Keratinocyte (primary cell): ENCODE measurements around the gene RSAD1. TPM values are rescaled to one million over a fixed set of nuclear protein-coding genes. Genes with fewer than 3 reads are reported as not detected.

ENCODE experiments used
- DNase-seq: peaks from one replicate; pipeline ENCODE4 v3.0.0-alpha.2; 2011; ENCODE audit warnings: low read depth, missing footprints, low spot score
- FAIRE-seq: peaks from 2 replicates; lab custom pipeline; 2011; peaks lifted over from hg19 to GRCh38; lab: Jason Lieb, UNC
- H2AFZ ChIP-seq: 2 replicates; pipeline ENCODE4 v1.6.0; 2012; ENCODE audit warnings: low read length, control low read depth, inconsistent platforms; ENCODE audit not compliant: control insufficient read depth
- H3K27ac ChIP-seq: 2 replicates; pipeline ENCODE4 v1.5.1; 2011; ENCODE audit warnings: low read length; ENCODE audit not compliant: control insufficient read depth, insufficient read depth
- H3K27me3 ChIP-seq: 3 replicates; pipeline ENCODE4 v1.6.0; 2011; ENCODE audit warnings: low read length; ENCODE audit not compliant: control insufficient read depth, insufficient read depth; ENCODE audit errors: extremely low read depth
- H3K36me3 ChIP-seq, 2 experiments: 2 replicates in 1 of 2; 3 replicates in 1 of 2; pipeline ENCODE4 v1.5.1; 2011; ENCODE audit warnings: low read length in 2 of 2, mild to moderate bottlenecking in 1 of 2; ENCODE audit not compliant: control insufficient read depth in 2 of 2, insufficient read depth in 2 of 2; ENCODE audit errors: extremely low read depth in 1 of 2
- H3K4me1 ChIP-seq: 3 replicates; pipeline ENCODE4 v1.5.1; 2011; ENCODE audit warnings: low read length; ENCODE audit not compliant: control insufficient read depth, insufficient read depth; ENCODE audit errors: extremely low read depth
- H3K4me2 ChIP-seq: 3 replicates; pipeline ENCODE4 v1.6.0; 2011; ENCODE audit warnings: low read depth, low read length; ENCODE audit not compliant: control insufficient read depth, insufficient read depth; ENCODE audit errors: extremely low read depth
- H3K4me3 ChIP-seq, 3 experiments: fragments of 200-600 bp in 1 of 3; sonication (generic) in 1 of 3; 2 replicates in 2 of 3; 3 replicates in 1 of 3; pipeline ENCODE4 v1.5.1; 2011 to 2016; ENCODE audit warnings: low read length in 3 of 3, mild to moderate bottlenecking in 3 of 3, control low read depth in 2 of 3, inconsistent platforms in 1 of 3, low read depth in 1 of 3, mixed read lengths in 1 of 3, mixed run types in 1 of 3, moderate library complexity in 1 of 3; ENCODE audit not compliant: control insufficient read depth in 2 of 3, insufficient read depth in 2 of 3; ENCODE audit errors: extremely low read depth in 1 of 3
- H3K79me2 ChIP-seq: 2 replicates; pipeline ENCODE4 v1.6.0; 2012; ENCODE audit warnings: low read length; ENCODE audit not compliant: control insufficient read depth, insufficient read depth
- H3K9ac ChIP-seq: 3 replicates; pipeline ENCODE4 v1.6.0; 2011; ENCODE audit warnings: low read length; ENCODE audit not compliant: control insufficient read depth, insufficient read depth; ENCODE audit errors: extremely low read depth
- H3K9me1 ChIP-seq: 3 replicates; pipeline ENCODE4 v1.6.0; 2011; ENCODE audit warnings: low read length; ENCODE audit not compliant: control insufficient read depth, insufficient read depth; ENCODE audit errors: extremely low read depth
- H3K9me3 ChIP-seq: 2 replicates; pipeline ENCODE4 v1.5.1; 2012; ENCODE audit warnings: low read depth, low read length; ENCODE audit not compliant: control insufficient read depth
- H4K20me1 ChIP-seq: 3 replicates; pipeline ENCODE4 v1.6.0; 2011; ENCODE audit warnings: low read length; ENCODE audit not compliant: control insufficient read depth, insufficient read depth; ENCODE audit errors: extremely low read depth
- EZH2 ChIP-seq: IDR thresholded peaks from one replicate; pipeline ENCODE4 v1.6.1; 2012; ENCODE audit warnings: inconsistent platforms, mild to moderate bottlenecking, low read length, moderate library complexity
- dilution Hi-C: fragments of 300-500 bp; cut with MboI; formaldehyde crosslinking; loops from one replicate; pipeline ENCODE4 v1.7.0; 2020; ENCODE audit warnings: low sequenced_read_pairs; ENCODE audit not compliant: extremely low pct_ligation_motif_present
- polyA plus RNA-seq, 5 experiments: library from polyadenylated mRNA; depleted of rRNA in 3 of 5; stranded (reverse) in 3 of 5; stranded (forward) in 1 of 5; unstranded in 1 of 5; fragments of >200 nt; gene quantifications; 1 replicate in 1 of 5; 2 replicates in 3 of 5; 3 replicates in 1 of 5; pipeline versions ENCODE4 v1.2.1 to v1.2.3, GENCODE V29; 2011 to 2012; ENCODE audit warnings: missing spikeins in 2 of 5, low read depth in 1 of 5, low replicate concordance in 1 of 5
- TF ChIP-seq, protein P1 (sequence below), 3 experiments: IDR thresholded peaks in 1 of 3; conservative IDR thresholded peaks in 1 of 3; optimal IDR thresholded peaks in 1 of 3; 2 replicates in 2 of 3; 3 replicates in 1 of 3; pipeline versions ENCODE3 to v1.5.1; 2011; ENCODE audit warnings: low read length in 3 of 3, mild to moderate bottlenecking in 3 of 3, moderate library complexity in 2 of 3, control low read depth in 1 of 3, inconsistent platforms in 1 of 3; ENCODE audit not compliant: insufficient read depth in 2 of 3; ENCODE audit errors: extremely low read depth in 1 of 3

The RSAD1 gene
- polyA plus RNA-seq, 1 donor (not counting 4 experiments of a cell fraction or from before 2014, with no cell fraction given): 28.2 TPM

GRCh38 chr17:50493744-50494143 lies 15.1 kb downstream of the RSAD1 start:
- Histone ChIP-seq H3K27me3 (no peaks in the 10 kb centered on the region), H3K9me1 (no peaks in the 10 kb centered on the region), H2AFZ (no peak overlapping the region), H3K9me3 (no peaks in the 10 kb centered on the region), H3K4me3 (no peak overlapping the region), H3K9ac (no peak overlapping the region), H3K4me2 (no peak overlapping the region), H3K79me2 (no peaks in the 10 kb centered on the region), H3K4me1 (peaks cover 10% of the 10 kb centered on the region), H3K27ac (no peak overlapping the region), H4K20me1 (no peaks in the 10 kb centered on the region), H3K36me3 (no peaks in the 10 kb centered on the region)
- dilution Hi-C loops: no loop called here
- no peak for DNase-seq
- no peak for TF ChIP-seq EZH2
- TF ChIP-seq, protein P1, sequence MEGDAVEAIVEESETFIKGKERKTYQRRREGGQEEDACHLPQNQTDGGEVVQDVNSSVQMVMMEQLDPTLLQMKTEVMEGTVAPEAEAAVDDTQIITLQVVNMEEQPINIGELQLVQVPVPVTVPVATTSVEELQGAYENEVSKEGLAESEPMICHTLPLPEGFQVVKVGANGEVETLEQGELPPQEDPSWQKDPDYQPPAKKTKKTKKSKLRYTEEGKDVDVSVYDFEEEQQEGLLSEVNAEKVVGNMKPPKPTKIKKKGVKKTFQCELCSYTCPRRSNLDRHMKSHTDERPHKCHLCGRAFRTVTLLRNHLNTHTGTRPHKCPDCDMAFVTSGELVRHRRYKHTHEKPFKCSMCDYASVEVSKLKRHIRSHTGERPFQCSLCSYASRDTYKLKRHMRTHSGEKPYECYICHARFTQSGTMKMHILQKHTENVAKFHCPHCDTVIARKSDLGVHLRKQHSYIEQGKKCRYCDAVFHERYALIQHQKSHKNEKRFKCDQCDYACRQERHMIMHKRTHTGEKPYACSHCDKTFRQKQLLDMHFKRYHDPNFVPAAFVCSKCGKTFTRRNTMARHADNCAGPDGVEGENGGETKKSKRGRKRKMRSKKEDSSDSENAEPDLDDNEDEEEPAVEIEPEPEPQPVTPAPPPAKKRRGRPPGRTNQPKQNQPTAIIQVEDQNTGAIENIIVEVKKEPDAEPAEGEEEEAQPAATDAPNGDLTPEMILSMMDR (optimal IDR thresholded peaks at IDR 0.05 in 1 of 3, IDR thresholded peaks at IDR 0.05 in 1 of 3, conservative IDR thresholded peaks at IDR 0.05 in 1 of 3; ENCODE audit: extremely low read depth in 1 of 3, insufficient read depth in 2 of 3, low read length in 3 of 3): no peak
- FAIRE-seq: no peak

- H3K9me1 ChIP-seq: no peaks in the 10 kb centered on the region
- H3K4me2 ChIP-seq: no peak overlapping the region
- peaks cover 10% of the 10 kb centered on the region for H3K4me1 ChIP-seq
- H2AFZ ChIP-seq: no peak overlapping the region
- no peaks in the 10 kb centered on the region for H3K9me3 ChIP-seq
- H3K36me3 ChIP-seq: no peaks in the 10 kb centered on the region
- FAIRE-seq (no peak), DNase-seq (no peak)
- H3K79me2 ChIP-seq: no peaks in the 10 kb centered on the region
- H3K27me3 ChIP-seq: no peaks in the 10 kb centered on the region
- no peaks in the 10 kb centered on the region for H4K20me1 ChIP-seq
- TF ChIP-seq, protein P1 (optimal IDR thresholded peaks at IDR 0.05 in 1 of 3, IDR thresholded peaks at IDR 0.05 in 1 of 3, conservative IDR thresholded peaks at IDR 0.05 in 1 of 3; ENCODE audit: extremely low read depth in 1 of 3, insufficient read depth in 2 of 3, low read length in 3 of 3): no peak
- no peak for TF ChIP-seq EZH2
- H3K9ac ChIP-seq: no peak overlapping the region
- H3K4me3 ChIP-seq: no peak overlapping the region
- no peak overlapping the region for H3K27ac ChIP-seq
- dilution Hi-C loops: no loop called here
These were observed 16.7 kb downstream of the RSAD1 start for GRCh38 chr17:50495217-50495823.
